ENCODE data around the gene ARHGEF11.

ARHGEF11 gene

GRCh38 chr1:156998840-156999500 is 46.6 kb downstream of the ARHGEF11 start:
- DNase-seq = no peak

- DNase-seq = no peak
Measured at GRCh38 chr1:156998301-156998700, 47.2 kb downstream of the ARHGEF11 start.

- DNase-seq = no peak
Measured at GRCh38 chr1:156995412-156995811, 50.1 kb downstream of the ARHGEF11 start.

- no peak for DNase-seq
Measured at GRCh38 chr1:156994277-156994676, 51.3 kb downstream of the ARHGEF11 start.

GRCh38 chr1:156993426-156994147 is 52.0 kb downstream of the ARHGEF11 start:
- no peak for DNase-seq

GRCh38 chr1:156992215-156992614 is 53.3 kb downstream of the ARHGEF11 start:
- DNase-seq = no peak

- DNase-seq = no peak
Measured at GRCh38 chr1:156987715-156988114, 57.8 kb downstream of the ARHGEF11 start.

GRCh38 chr1:156980551-156980950 is 65.0 kb downstream of the ARHGEF11 start:
- no peak for DNase-seq

GRCh38 chr1:156975084-156975483 is 70.5 kb downstream of the ARHGEF11 start:
- DNase-seq = no peak

- DNase-seq = no peak
Measured at GRCh38 chr1:156973417-156973816, 72.1 kb downstream of the ARHGEF11 start.

- peak; percentile 37 for DNase-seq
Measured at GRCh38 chr1:156970017-156970416, 75.5 kb downstream of the ARHGEF11 start.

GRCh38 chr1:156969496-156969895 is 76.0 kb downstream of the ARHGEF11 start:
- no peak for DNase-seq

GRCh38 chr1:156964441-156964840 is 81.1 kb downstream of the ARHGEF11 start:
- no peak for DNase-seq

GRCh38 chr1:156963621-156964020 is 81.9 kb downstream of the ARHGEF11 start:
- DNase-seq = no peak

- peak; percentile 19 for DNase-seq
Measured at GRCh38 chr1:156961709-156962108, 83.8 kb downstream of the ARHGEF11 start.

- DNase-seq = no peak
Measured at GRCh38 chr1:156959925-156960324, 85.6 kb downstream of the ARHGEF11 start.

GRCh38 chr1:156959414-156959813 is 86.1 kb downstream of the ARHGEF11 start:
- DNase-seq = no peak

- no peak for DNase-seq
Measured at GRCh38 chr1:156958247-156958714, 87.3 kb downstream of the ARHGEF11 start.

- DNase-seq = no peak
Measured at GRCh38 chr1:156957634-156958033, 87.9 kb downstream of the ARHGEF11 start.

GRCh38 chr1:156956333-156956732 is 89.2 kb downstream of the ARHGEF11 start:
- no peak for DNase-seq

- no peak for DNase-seq
Measured at GRCh38 chr1:156953571-156953970, 92.0 kb downstream of the ARHGEF11 start.

- no peak for DNase-seq
Measured at GRCh38 chr1:156951371-156951770, 94.2 kb downstream of the ARHGEF11 start.

GRCh38 chr1:156949127-156949526 is 96.4 kb downstream of the ARHGEF11 start:
- no peak for DNase-seq

GRCh38 chr1:156948708-156949107 is 96.8 kb downstream of the ARHGEF11 start:
- DNase-seq = no peak

Data from COR-L47 (cell line).